WTC11 (cell line): ENCODE data around the gene TDRD10. TPM values are rescaled to one million over a fixed set of nuclear protein-coding genes. Genes with fewer than 3 reads are reported as not detected.

ENCODE experiments used
- ATAC-seq: fragments of 200-7000 bp; cut with Tn5 transposase; 2 replicates; pipeline ENCODE4 v1.10.0; 2021; ENCODE audit warnings: mild to moderate bottlenecking, moderate library complexity
- CTCF ChIA-PET: fragments of 300-600 bp; sonication (Branson Sonifier 250); formaldehyde crosslinking; loops from one replicate; lab custom pipeline; 2021; ENCODE audit warnings: antibody characterized with exemption; lab: Charles Lee
- POLR2A ChIA-PET: fragments of 350-600 bp; sonication (Branson Sonifier 250); formaldehyde crosslinking; loops from one replicate; lab custom pipeline; 2021; ENCODE audit warnings: antibody characterized with exemption; lab: Charles Lee
- DNase-seq: peaks from one replicate; pipeline ENCODE4 v3.0.0; 2021; ENCODE audit warnings: low spot score
- H3K27ac Mint-ChIP-seq: 2 replicates; pipeline ENCODE4 v1.8.0; 2021; ENCODE audit warnings: mixed read lengths
- H3K27me3 Mint-ChIP-seq: 2 replicates; pipeline ENCODE4 v1.8.0; 2021; ENCODE audit warnings: low read depth, mild to moderate bottlenecking, moderate library complexity, mixed read lengths
- H3K36me3 Mint-ChIP-seq: 2 replicates; pipeline ENCODE4 v1.8.0; 2021; ENCODE audit warnings: mixed read lengths
- H3K4me1 Mint-ChIP-seq: 2 replicates; pipeline ENCODE4 v1.8.0; 2022; ENCODE audit warnings: mixed read lengths
- H3K4me3 Mint-ChIP-seq: 2 replicates; pipeline ENCODE4 v1.8.0; 2021; ENCODE audit warnings: mild to moderate bottlenecking, moderate library complexity, mixed read lengths
- H3K9me3 Mint-ChIP-seq: 2 replicates; pipeline ENCODE4 v1.8.0; 2021; ENCODE audit warnings: mixed read lengths
- AR ChIP-seq: fragments of 250-450 bp; sonication (Bioruptor Pico); IDR thresholded peaks from 2 replicates; pipeline ENCODE4 v1.9.0; 2021; ENCODE audit warnings: mild to moderate bottlenecking
- ATF1 ChIP-seq: sonication (generic); formaldehyde crosslinking; IDR thresholded peaks from 2 replicates; pipeline ENCODE4 v1.8.1; 2023; ENCODE audit warnings: mild to moderate bottlenecking, moderate library complexity, missing genetic modification reagents
- ATF2 ChIP-seq: sonication (generic); formaldehyde crosslinking; IDR thresholded peaks from 2 replicates; pipeline ENCODE4 v1.8.1; 2022; ENCODE audit warnings: low read depth, missing genetic modification reagents, borderline replicate concordance
- CREB1 ChIP-seq: sonication (generic); formaldehyde crosslinking; IDR thresholded peaks from 2 replicates; pipeline ENCODE4 v1.8.0; 2023; ENCODE audit warnings: mild to moderate bottlenecking, missing genetic modification reagents
- EMX1 ChIP-seq: fragments of 250-450 bp; sonication (Bioruptor Pico); IDR thresholded peaks from 2 replicates; pipeline ENCODE4 v1.8.0; 2021; ENCODE audit warnings: mild to moderate bottlenecking
- ERG ChIP-seq: fragments of 250-450 bp; sonication (Bioruptor Pico); IDR thresholded peaks from 2 replicates; pipeline ENCODE4 v1.8.0; 2021; ENCODE audit warnings: mild to moderate bottlenecking
- FOXP1 ChIP-seq: sonication (generic); formaldehyde crosslinking; IDR thresholded peaks from 2 replicates; pipeline ENCODE4 v1.8.0; 2022; ENCODE audit warnings: missing genetic modification reagents, mild to moderate bottlenecking, moderate library complexity, borderline replicate concordance
- GABPB1 ChIP-seq: sonication (generic); formaldehyde crosslinking; IDR thresholded peaks from 2 replicates; pipeline ENCODE4 v1.8.1; 2023; ENCODE audit warnings: mild to moderate bottlenecking, missing genetic modification reagents
- HMGA2 ChIP-seq: fragments of 250-450 bp; sonication (Bioruptor Pico); IDR thresholded peaks from 2 replicates; pipeline ENCODE4 v1.4.0; 2021; ENCODE audit warnings: mild to moderate bottlenecking, moderate library complexity
- HMGXB4 ChIP-seq: sonication (generic); formaldehyde crosslinking; IDR thresholded peaks from 2 replicates; pipeline ENCODE4 v1.8.1; 2023; ENCODE audit warnings: mild to moderate bottlenecking, moderate library complexity, missing genetic modification reagents
- MXD4 ChIP-seq: fragments of 250-450 bp; sonication (Bioruptor Pico); IDR thresholded peaks from 2 replicates; pipeline ENCODE4 v1.8.0; 2021; ENCODE audit warnings: mild to moderate bottlenecking, moderate library complexity, borderline replicate concordance
- NFE2L1 ChIP-seq: sonication (generic); formaldehyde crosslinking; IDR thresholded peaks from 2 replicates; pipeline ENCODE4 v1.8.1; 2023; ENCODE audit warnings: missing genetic modification reagents
- RELA ChIP-seq: sonication (generic); formaldehyde crosslinking; IDR thresholded peaks from 2 replicates; pipeline ENCODE4 v1.8.1; 2022; ENCODE audit warnings: missing genetic modification reagents, mild to moderate bottlenecking, borderline replicate concordance
- SOX15 ChIP-seq: fragments of 250-450 bp; sonication (Bioruptor Pico); IDR thresholded peaks from 2 replicates; pipeline ENCODE4 v1.9.0; 2021; ENCODE audit warnings: mild to moderate bottlenecking
- TEAD1 ChIP-seq: sonication (generic); formaldehyde crosslinking; IDR thresholded peaks from 2 replicates; pipeline ENCODE4 v1.8.0; 2022; ENCODE audit warnings: mild to moderate bottlenecking, missing genetic modification reagents
- TEAD4 ChIP-seq: sonication (generic); formaldehyde crosslinking; IDR thresholded peaks from 2 replicates; pipeline ENCODE4 v1.8.0; 2022; ENCODE audit warnings: mild to moderate bottlenecking, missing genetic modification reagents
- TP53 ChIP-seq: sonication (generic); formaldehyde crosslinking; IDR thresholded peaks from 2 replicates; pipeline ENCODE4 v1.8.1; 2023; ENCODE audit warnings: mild to moderate bottlenecking, missing genetic modification reagents
- ZMAT4 ChIP-seq: fragments of 250-450 bp; sonication (Bioruptor Pico); IDR thresholded peaks from 2 replicates; pipeline ENCODE4 v1.9.0; 2021; ENCODE audit warnings: mild to moderate bottlenecking
- ZNF121 ChIP-seq: sonication (generic); formaldehyde crosslinking; IDR thresholded peaks from 2 replicates; pipeline ENCODE4 v1.8.0; 2023; ENCODE audit warnings: missing genetic modification reagents
- ZNF425 ChIP-seq: fragments of 250-450 bp; sonication (Bioruptor Pico); conservative IDR thresholded peaks from 2 replicates; pipeline ENCODE4 v1.9.0; 2021; ENCODE audit warnings: mild to moderate bottlenecking
- total RNA-seq: library from RNA; stranded (reverse); gene quantifications from 3 replicates; pipeline ENCODE4 v1.2.3, GENCODE V29; 2021

TDRD10 gene
- total RNA-seq, 1 experiment from 2014 or later = 0.09 TPM

GRCh38 chr1:154519591-154519991 is 17.6 kb downstream of the TDRD10 start (continued):
- TF ChIP-seq AR (no peak), RELA (CRISPR knock-in tag) (no peak)

GRCh38 chr1:154520333-154520732 is 18.3 kb downstream of the TDRD10 start:
- ChIA-PET CTCF (interaction anchor here (0.9 to 1.3 kb wide), 2 partner anchors 26 to 300 kb away, joined by 3 to 4 read pairs; no protein-coding TSS in a partner anchor), POLR2A (no interaction called here)
- no peaks in the 10 kb centered on the region for H3K27me3 Mint-ChIP-seq
- DNase-seq (no peak), ATAC-seq (no peak)
- H3K27ac Mint-ChIP-seq = no peak overlapping the region
- H3K4me1 Mint-ChIP-seq = 0 out of 2 replicates have a peak, but pooled peaks cover 3% of the 10 kb centered on the region
- no peaks in the 10 kb centered on the region for H3K9me3 Mint-ChIP-seq
- TF ChIP-seq SOX15 (CRISPR knock-in tag) (no peak), NFE2L1 (CRISPR knock-in tag) (no peak), ATF2 (CRISPR knock-in tag) (no peak), ERG (CRISPR knock-in tag) (no peak), MXD4 (CRISPR knock-in tag) (no peak), AR (no peak), RELA (CRISPR knock-in tag) (no peak), GABPB1 (CRISPR knock-in tag) (no peak), FOXP1 (CRISPR knock-in tag) (no peak), HMGXB4 (CRISPR knock-in tag) (no peak), EMX1 (no peak)
- H3K36me3 Mint-ChIP-seq = no peaks in the 10 kb centered on the region
- no peak overlapping the region for H3K4me3 Mint-ChIP-seq

GRCh38 chr1:154521695-154522094 is 19.7 kb downstream of the TDRD10 start:
- H3K27me3 Mint-ChIP-seq = no peaks in the 10 kb centered on the region
- H3K9me3 Mint-ChIP-seq = no peaks in the 10 kb centered on the region
- no peak for ATAC-seq
- ChIA-PET CTCF (interaction anchor here (1.8 to 2.0 kb wide), 2 partner anchors 25 to 41 kb away, joined by 5 to 8 read pairs; no protein-coding TSS in a partner anchor), POLR2A (no interaction called here)
- DNase-seq = no peak
- no peak overlapping the region for H3K27ac Mint-ChIP-seq
- 0 out of 2 replicates have a peak, but pooled peaks cover 3% of the 10 kb centered on the region for H3K4me1 Mint-ChIP-seq
- no peaks in the 10 kb centered on the region for H3K36me3 Mint-ChIP-seq
- H3K4me3 Mint-ChIP-seq = no peak overlapping the region
- TF ChIP-seq ZMAT4 = no peak
- no peak for TF ChIP-seq ATF1 (CRISPR knock-in tag)
- TF ChIP-seq ZNF121 (CRISPR knock-in tag) = no peak
- TF ChIP-seq ZNF425 (CRISPR knock-in tag) = no peak
- TF ChIP-seq HMGA2 (CRISPR knock-in tag) = no peak
- no peak for TF ChIP-seq CREB1 (CRISPR knock-in tag)
- TF ChIP-seq TEAD4 (CRISPR knock-in tag) = no peak
- no peak for TF ChIP-seq TP53 (CRISPR knock-in tag)
- no peak for TF ChIP-seq TEAD1 (CRISPR knock-in tag)
